Measurements from ENCODE around the gene SYS1.

The SYS1 gene

GRCh38 chr20:45395114-45395415, 32.1 kb downstream of the SYS1 start:
- no peaks in the 10 kb centered on the region for H3K36me3 ChIP-seq (replicated peaks)
- in situ Hi-C loops (cut with MboI; ENCODE audit: low sequenced_read_pairs) = no loop called here
- no peak overlapping the region for H3K4me3 ChIP-seq
- peaks cover 7% of the 10 kb centered on the region for H3K9me3 ChIP-seq
- H3K27me3 ChIP-seq (ENCODE audit: low read depth) = no peaks in the 10 kb centered on the region
- no peaks in the 10 kb centered on the region for H3K4me1 ChIP-seq
- DNase-seq (ENCODE audit: low spot score in 2 of 2) = no peak

GRCh38 chr20:45399018-45399417, 36.1 kb downstream of the SYS1 start:
- H3K27me3 ChIP-seq (ENCODE audit: low read depth) = no peaks in the 10 kb centered on the region
- no peak for DNase-seq (ENCODE audit: low spot score in 2 of 2)
- no peaks in the 10 kb centered on the region for H3K36me3 ChIP-seq (replicated peaks)
- H3K9me3 ChIP-seq = peaks cover 25% of the 10 kb centered on the region
- no peak overlapping the region for H3K4me3 ChIP-seq
- in situ Hi-C loops (cut with MboI; ENCODE audit: low sequenced_read_pairs) = no loop called here
- no peaks in the 10 kb centered on the region for H3K4me1 ChIP-seq

GRCh38 chr20:45400346-45401031, 37.5 kb downstream of the SYS1 start:
- Histone ChIP-seq H3K27me3 (ENCODE audit: low read depth) (no peaks in the 10 kb centered on the region), H3K4me1 (no peaks in the 10 kb centered on the region), H3K4me3 (no peak overlapping the region), H3K36me3 (replicated peaks) (no peaks in the 10 kb centered on the region), H3K9me3 (peaks cover 25% of the 10 kb centered on the region)
- DNase-seq (ENCODE audit: low spot score in 2 of 2) = no peak
- in situ Hi-C loops (cut with MboI; ENCODE audit: low sequenced_read_pairs) = no loop called here

GRCh38 chr20:45402946-45403345, 40.0 kb downstream of the SYS1 start:
- in situ Hi-C loops (cut with MboI; ENCODE audit: low sequenced_read_pairs) = no loop called here
- no peak overlapping the region for H3K4me3 ChIP-seq
- no peaks in the 10 kb centered on the region for H3K36me3 ChIP-seq (replicated peaks)

GRCh38 chr20:45404438-45404837, 41.5 kb downstream of the SYS1 start:
- Histone ChIP-seq H3K9me3 (peaks cover 22% of the 10 kb centered on the region), H3K4me3 (no peak overlapping the region), H3K4me1 (peaks cover 7% of the 10 kb centered on the region), H3K27me3 (ENCODE audit: low read depth) (no peaks in the 10 kb centered on the region), H3K36me3 (replicated peaks) (peaks cover 11% of the 10 kb centered on the region)
- no peak for DNase-seq (ENCODE audit: low spot score in 2 of 2)
- in situ Hi-C loops (cut with MboI; ENCODE audit: low sequenced_read_pairs) = no loop called here

More at GRCh38 chr20:45402946-45403345, 40.0 kb downstream of the SYS1 start:
- no peak for DNase-seq (ENCODE audit: low spot score in 2 of 2)
- H3K9me3 ChIP-seq = peaks cover 25% of the 10 kb centered on the region
- peaks cover 6% of the 10 kb centered on the region for H3K4me1 ChIP-seq
- no peaks in the 10 kb centered on the region for H3K27me3 ChIP-seq (ENCODE audit: low read depth)

GRCh38 chr20:45405571-45406259, 42.8 kb downstream of the SYS1 start:
- Histone ChIP-seq H3K4me1 (peaks cover 7% of the 10 kb centered on the region), H3K4me3 (peak overlapping the region; percentile 69), H3K36me3 (replicated peaks) (peaks cover 23% of the 10 kb centered on the region), H3K9me3 (peaks cover 12% of the 10 kb centered on the region), H3K27me3 (ENCODE audit: low read depth) (no peaks in the 10 kb centered on the region)
- DNase-seq (ENCODE audit: low spot score in 2 of 2) = peak in 1 of 2 experiments; percentile 45
- in situ Hi-C loops (cut with MboI; ENCODE audit: low sequenced_read_pairs) = no loop called here

GRCh38 chr20:45406260-45407066, 43.5 kb downstream of the SYS1 start:
- peak; percentile 56 to 92 for DNase-seq (ENCODE audit: low spot score in 2 of 2)
- Histone ChIP-seq H3K36me3 (replicated peaks) (peaks cover 29% of the 10 kb centered on the region), H3K4me3 (peak overlapping the region; percentile 69), H3K4me1 (peaks cover 7% of the 10 kb centered on the region), H3K9me3 (peaks cover 6% of the 10 kb centered on the region; the same call in 1 of the 2 replicates), H3K27me3 (ENCODE audit: low read depth) (no peaks in the 10 kb centered on the region)
- in situ Hi-C loops (cut with MboI; ENCODE audit: low sequenced_read_pairs) = no loop called here

- peak overlapping the region; percentile 69 for H3K4me3 ChIP-seq
- H3K4me1 ChIP-seq = peaks cover 7% of the 10 kb centered on the region
- H3K9me3 ChIP-seq = no peaks in the 10 kb centered on the region
- H3K36me3 ChIP-seq (replicated peaks) = peaks cover 29% of the 10 kb centered on the region
- DNase-seq (ENCODE audit: low spot score in 2 of 2) = peak; percentile 11 to 48
- in situ Hi-C loops (cut with MboI; ENCODE audit: low sequenced_read_pairs) = no loop called here
- no peaks in the 10 kb centered on the region for H3K27me3 ChIP-seq (ENCODE audit: low read depth)
Measured at GRCh38 chr20:45407067-45407745, 44.2 kb downstream of the SYS1 start.

GRCh38 chr20:45407783-45408645, 45.1 kb downstream of the SYS1 start, which contains the start of gene DBNDD2:
TSS of gene DBNDD2 (plus strand) at chr20:45408289. CDS start at chr20:45408468, 179 bp downstream.
- Histone ChIP-seq H3K27me3 (ENCODE audit: low read depth) (no peaks in the 10 kb centered on the region), H3K36me3 (replicated peaks) (peaks cover 29% of the 10 kb centered on the region), H3K4me1 (peaks cover 7% of the 10 kb centered on the region), H3K4me3 (peak within 1 kb of the TSS; percentile 69), H3K9me3 (no peaks in the 10 kb centered on the region)
- DNase-seq (ENCODE audit: low spot score in 2 of 2) = no peak
- in situ Hi-C loops (cut with MboI; ENCODE audit: low sequenced_read_pairs) = no loop called here

GRCh38 chr20:45408646-45409213, 45.8 kb downstream of the SYS1 start:
- Histone ChIP-seq H3K4me1 (peaks cover 7% of the 10 kb centered on the region), H3K9me3 (no peaks in the 10 kb centered on the region), H3K36me3 (replicated peaks) (peaks cover 29% of the 10 kb centered on the region), H3K27me3 (ENCODE audit: low read depth) (no peaks in the 10 kb centered on the region), H3K4me3 (no peak overlapping the region)
- in situ Hi-C loops (cut with MboI; ENCODE audit: low sequenced_read_pairs) = no loop called here
- no peak for DNase-seq (ENCODE audit: low spot score in 2 of 2)

GRCh38 chr20:45409521-45410272, 46.7 kb downstream of the SYS1 start:
- no peak for DNase-seq (ENCODE audit: low spot score in 2 of 2)
- Histone ChIP-seq H3K4me1 (peaks cover 7% of the 10 kb centered on the region), H3K36me3 (replicated peaks) (peaks cover 29% of the 10 kb centered on the region), H3K9me3 (peaks cover 1% of the 10 kb centered on the region; the same call in 1 of the 2 replicates), H3K27me3 (ENCODE audit: low read depth) (no peaks in the 10 kb centered on the region), H3K4me3 (no peak overlapping the region)
- in situ Hi-C loops (cut with MboI; ENCODE audit: low sequenced_read_pairs) = no loop called here

- peaks cover 29% of the 10 kb centered on the region for H3K36me3 ChIP-seq (replicated peaks)
- H3K9me3 ChIP-seq = peaks cover 2% of the 10 kb centered on the region; the same call in 1 of the 2 replicates
- in situ Hi-C loops (cut with MboI; ENCODE audit: low sequenced_read_pairs) = no loop called here
- peaks cover 15% of the 10 kb centered on the region for H3K4me1 ChIP-seq
- H3K27me3 ChIP-seq (ENCODE audit: low read depth) = no peaks in the 10 kb centered on the region
- no peak for DNase-seq (ENCODE audit: low spot score in 2 of 2)
- H3K4me3 ChIP-seq = no peak overlapping the region
Measured at GRCh38 chr20:45410887-45411286, 47.9 kb downstream of the SYS1 start.
